Eye (tissue), 1 donor: ENCODE data around the gene SPATA32.

ENCODE experiments used
- DNase-seq: peaks from one replicate; pipeline ENCODE4 v3.0.0-alpha.2; 2015

Gene SPATA32

DNA sequence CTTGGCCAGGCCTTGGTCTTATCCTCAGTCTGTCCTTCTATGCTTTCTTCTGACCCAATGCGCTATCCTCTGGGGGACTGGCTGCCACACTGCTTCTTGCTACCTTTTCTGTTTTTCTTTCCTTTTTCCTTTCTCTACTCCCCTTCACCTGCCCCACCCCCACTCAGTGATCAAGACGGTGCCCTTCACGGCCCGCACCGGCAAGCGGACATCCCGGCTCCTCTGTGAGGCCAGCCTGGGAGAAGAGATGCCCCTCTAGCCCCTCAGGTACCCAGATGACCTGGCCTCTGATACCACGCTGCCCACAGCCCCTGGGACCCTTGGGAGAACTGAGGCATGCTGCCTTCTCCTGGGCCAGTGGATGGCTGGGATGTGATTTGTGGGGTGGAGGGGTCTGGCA is 15.6 kb downstream of the SPATA32 start:
- no peak for DNase-seq

GRCh38 chr17:45244725-45245656 is 16.9 kb downstream of the SPATA32 start:
- DNase-seq = no peak

DNA sequence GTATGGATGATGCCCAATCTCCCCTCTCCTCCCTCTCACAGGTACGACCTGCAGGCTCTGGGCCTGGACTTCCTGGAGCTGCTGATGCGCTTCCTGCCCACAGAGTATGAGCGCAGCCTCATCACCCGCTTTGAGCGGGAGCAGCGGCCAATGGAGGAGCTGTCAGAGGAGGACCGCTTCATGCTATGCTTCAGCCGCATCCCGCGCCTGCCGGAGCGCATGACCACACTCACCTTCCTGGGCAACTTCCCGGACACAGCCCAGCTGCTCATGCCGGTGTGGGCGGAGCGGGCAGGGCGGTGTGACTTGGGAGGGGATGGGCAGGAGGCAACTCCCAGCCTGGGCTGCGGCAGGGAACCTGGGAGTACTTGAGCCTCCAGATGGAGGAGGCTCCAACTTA is 18.1 kb downstream of the SPATA32 start:
- DNase-seq = no peak

- no peak for DNase-seq
Measured at GRCh38 chr17:45242029-45242414, 19.9 kb downstream of the SPATA32 start.

GRCh38 chr17:45241328-45242028 is 20.4 kb downstream of the SPATA32 start:
- DNase-seq = peak; percentile 83

DNA sequence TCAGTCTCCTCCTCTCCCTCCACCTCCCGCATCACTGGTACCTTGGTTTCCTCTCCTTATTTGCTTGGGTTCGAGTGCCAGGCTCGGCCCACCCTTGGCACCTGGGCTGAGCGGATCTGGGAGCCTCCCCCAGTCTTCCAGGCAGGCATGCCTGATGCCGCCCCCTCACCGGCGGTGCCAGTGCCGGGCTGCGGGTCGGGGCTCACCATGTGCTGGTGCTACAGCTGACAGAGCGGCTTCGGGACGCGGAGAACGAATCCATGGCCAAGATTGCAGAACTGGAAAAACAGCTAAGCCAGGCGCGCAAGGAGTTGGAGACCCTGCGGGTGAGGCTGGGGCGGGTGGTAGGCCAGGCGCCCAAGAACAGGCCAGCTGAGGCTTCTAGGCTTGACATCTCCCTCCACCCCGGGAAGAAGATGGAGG is 21.0 kb downstream of the SPATA32 start:
- DNase-seq = no peak

DNA sequence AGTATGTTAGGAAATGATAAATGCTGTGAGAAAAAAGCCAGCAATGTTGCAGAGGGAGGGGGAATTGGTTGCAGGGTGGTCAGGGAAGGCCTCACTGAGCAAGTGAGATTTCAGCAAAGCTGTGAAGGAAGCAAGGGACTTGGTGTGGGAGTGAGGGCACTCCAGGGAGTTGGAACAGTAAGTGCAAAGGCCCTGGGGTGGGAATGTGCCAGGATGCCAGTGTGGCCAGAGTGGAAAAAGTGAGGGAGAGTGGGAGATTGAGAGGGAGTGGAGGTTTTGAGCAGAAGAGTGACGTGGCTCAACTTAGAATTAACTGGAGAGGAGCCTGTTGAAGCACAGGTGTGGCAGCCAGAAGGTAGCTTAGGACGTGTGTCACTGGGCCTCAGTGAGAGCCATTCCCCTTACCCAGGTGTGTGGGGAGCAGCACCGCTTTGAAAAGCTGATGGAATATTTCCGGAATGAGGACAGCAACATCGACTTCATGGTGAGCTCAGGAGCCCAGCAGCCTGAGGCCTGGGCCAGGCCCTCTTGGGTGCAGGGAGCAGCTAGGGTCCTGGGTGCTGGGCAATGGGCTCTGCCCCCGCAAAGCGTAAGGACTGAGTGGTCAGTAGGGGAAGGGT is 23.6 kb downstream of the SPATA32 start:
- DNase-seq = no peak

- no peak for DNase-seq
Measured at GRCh38 chr17:45237686-45238085, 24.2 kb downstream of the SPATA32 start.

DNA sequence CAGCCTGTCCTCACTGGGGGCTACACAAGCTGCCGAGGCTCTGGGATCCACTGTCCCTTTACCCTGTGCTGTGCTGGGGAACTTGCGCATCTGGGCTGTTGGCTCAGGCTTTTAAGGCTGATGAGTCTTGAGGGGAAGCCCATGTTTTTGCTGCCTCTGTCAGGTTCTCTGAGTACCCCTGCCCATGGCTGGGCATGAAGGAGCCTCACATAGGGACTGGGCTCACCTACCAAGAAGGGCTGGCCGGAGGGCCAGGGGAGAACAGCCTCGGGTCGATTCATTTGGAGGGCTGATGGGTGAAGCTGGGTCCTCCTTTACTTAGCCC is 25.6 kb downstream of the SPATA32 start:
- DNase-seq = no peak

- peak; percentile 88 for DNase-seq
Measured at GRCh38 chr17:45235416-45236281, 26.2 kb downstream of the SPATA32 start.

- DNase-seq = peak; percentile 31
Measured at GRCh38 chr17:45234641-45235415, 27.1 kb downstream of the SPATA32 start.

DNA sequence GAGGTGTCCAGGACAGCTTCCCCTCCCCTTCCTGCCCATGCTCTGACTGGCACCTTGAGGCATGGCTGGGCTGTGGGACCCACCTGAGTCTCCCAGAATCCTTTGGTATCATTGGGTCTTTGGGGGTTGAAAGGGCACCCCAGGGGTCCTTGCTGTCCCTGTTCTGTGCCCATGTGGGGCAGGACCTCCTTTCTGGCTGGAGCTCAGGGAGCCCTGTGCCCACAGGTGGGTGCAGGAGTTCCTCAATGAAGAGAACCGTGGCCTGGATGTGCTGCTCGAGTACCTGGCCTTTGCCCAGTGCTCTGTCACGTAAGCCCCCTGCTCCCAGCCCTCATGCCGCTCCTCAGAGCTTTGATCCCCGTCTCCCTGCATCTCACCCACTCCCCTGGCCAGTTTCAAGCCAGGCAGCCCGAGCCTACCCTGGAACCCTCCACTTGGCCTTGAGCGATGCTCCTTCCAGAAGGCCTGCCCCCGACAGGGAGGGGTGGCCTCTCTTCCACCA is 28.4 kb downstream of the SPATA32 start:
- DNase-seq = no peak

DNA sequence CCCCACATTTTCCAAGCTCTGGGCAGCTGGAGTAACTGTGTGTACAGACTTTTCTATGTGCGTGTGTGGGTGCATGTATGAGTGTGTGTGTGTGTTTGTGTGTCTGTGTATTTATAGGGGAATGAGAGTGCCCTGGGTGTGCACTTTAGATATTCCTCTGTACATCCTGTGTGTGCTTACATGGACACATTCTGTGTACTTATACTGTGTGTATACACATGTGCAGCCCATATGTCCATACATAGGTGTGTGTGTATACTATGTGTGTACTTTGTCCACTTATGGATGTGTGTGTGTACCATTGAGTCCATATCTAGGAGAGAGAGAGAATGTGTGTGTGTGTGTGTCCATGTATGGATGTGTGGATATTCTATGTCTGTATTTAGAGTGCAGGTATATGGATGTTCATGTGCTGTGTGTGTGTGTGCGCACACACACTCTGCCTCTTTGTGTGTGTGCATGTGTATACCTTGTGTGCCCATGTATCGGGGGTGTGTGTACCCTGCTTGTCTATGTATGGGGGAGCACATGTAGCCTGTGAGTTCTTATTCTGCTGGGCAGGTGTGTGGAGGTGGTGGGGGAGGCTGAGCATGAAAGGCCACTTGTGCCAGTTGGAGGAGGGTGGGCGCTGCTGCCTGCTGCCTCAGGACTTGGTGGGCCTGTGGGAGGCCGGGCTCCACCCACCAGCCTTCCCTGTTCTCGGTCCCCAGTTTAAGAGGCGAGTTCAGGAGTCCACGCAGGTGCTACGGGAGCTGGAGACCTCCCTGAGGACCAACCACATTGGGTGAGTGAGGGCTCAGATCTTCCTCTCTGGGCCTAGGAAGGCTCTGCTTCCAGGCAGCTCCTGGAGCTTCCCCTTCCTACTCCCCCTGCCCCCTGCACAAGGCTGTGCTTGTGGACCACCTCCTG is 29.1 kb downstream of the SPATA32 start:
- no peak for DNase-seq

- no peak for DNase-seq
Measured at GRCh38 chr17:45231481-45232116, 30.3 kb downstream of the SPATA32 start.

GRCh38 chr17:45230787-45231480 is 31.0 kb downstream of the SPATA32 start:
- DNase-seq = peak; percentile 45

DNA sequence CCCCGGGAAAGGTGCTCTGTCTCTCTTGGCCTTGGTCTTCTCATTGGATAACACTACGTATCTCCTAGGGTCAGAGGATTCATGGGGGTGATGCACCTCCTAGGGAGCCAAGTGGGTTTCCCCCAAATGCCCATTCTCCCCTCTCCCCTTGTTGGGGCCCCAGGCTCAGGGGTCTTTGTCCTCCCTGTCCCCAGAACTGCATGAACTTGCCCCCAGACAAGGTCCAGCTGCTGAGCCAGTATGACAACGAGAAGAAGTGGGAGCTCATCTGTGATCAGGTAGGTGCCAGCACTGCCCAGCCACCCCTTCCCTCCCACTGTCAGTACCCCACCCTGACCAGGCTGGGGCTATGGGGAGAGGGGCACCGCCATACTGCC is 31.5 kb downstream of the SPATA32 start:
- DNase-seq = no peak

DNA sequence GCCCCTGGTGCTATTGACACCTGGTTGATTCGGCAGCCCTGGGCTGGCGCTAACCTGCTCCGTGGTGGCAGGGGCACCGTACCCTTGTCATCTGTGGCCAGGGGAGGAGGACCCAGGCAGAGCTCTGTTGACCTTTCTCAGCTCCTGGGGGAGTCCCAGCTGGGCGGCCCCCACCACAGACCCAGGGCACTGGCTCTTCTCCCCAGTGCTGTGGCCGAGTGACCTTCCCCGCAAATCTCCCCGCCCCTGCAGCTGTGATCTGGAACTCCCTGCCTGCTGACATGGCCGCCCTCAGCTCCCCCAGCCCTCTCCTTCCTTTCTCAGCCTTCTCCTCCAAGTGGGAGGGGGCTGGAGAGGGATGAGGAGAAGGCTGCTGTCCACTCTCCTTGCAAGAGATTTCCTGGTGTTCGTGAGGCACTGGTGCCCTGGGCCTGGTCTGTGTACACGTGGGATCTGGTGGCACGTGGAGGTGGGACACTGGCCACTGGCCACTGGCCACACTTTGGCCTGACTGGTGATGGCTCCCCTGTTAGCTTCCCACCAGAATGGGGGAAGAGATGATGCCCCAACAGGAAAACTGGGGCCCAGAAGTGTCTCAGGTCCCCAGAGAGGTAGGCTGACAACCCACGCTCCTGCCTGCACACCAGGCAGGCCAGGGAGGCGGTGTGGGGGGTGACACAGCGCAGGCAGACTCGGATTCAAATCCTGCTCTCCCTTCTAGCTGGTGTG is 32.0 kb downstream of the SPATA32 start:
- no peak for DNase-seq

GRCh38 chr17:45228763-45229539 is 32.9 kb downstream of the SPATA32 start:
- DNase-seq = peak; percentile 41
